ENCODE measurements around the gene CACNA2D3.
"Not testable (repeated sequence)": the region's sequence is repeated elsewhere in the genome, so short reads cannot be mapped to it uniquely, and the experiment has no call there.

GRCh38 chr3:54464554-54464953 is 342.2 kb downstream of the CACNA2D3 start:
- not testable (repeated sequence) for TF ChIP-seq CTCF, POLR2A (IDR thresholded peaks at IDR 0.05)

Measured in lower leg skin (tissue), 3 donors.